T-helper 1 cell treated with Interleukin-12 subunit alpha and Interleukin-12 subunit beta and Interleukin-4 antibody, amounts not matched to agents 30 μg/mL and 1 μg/mL, for 36 hours (primary cell): Measurements from ENCODE around the gene MAP4K1.
A peak's percentile ranks its signal among the peaks of the same experiment; 100 is the strongest.
"Not testable (repeated sequence)": the region's sequence is repeated elsewhere in the genome, so short reads cannot be mapped to it uniquely, and the experiment has no call there.

Source experiments
- H3K27ac Mint-ChIP-seq: one replicate; pipeline ENCODE4 v1.8.0; 2021; ENCODE audit warnings: mild to moderate bottlenecking, mixed read lengths
- H3K27me3 Mint-ChIP-seq: one replicate; pipeline ENCODE4 v1.8.0; 2021; ENCODE audit warnings: low read depth, mixed read lengths
- H3K36me3 Mint-ChIP-seq: one replicate; pipeline ENCODE4 v1.8.0; 2021; ENCODE audit warnings: low read depth, mixed read lengths
- H3K4me1 Mint-ChIP-seq: one replicate; pipeline ENCODE4 v1.8.0; 2021; ENCODE audit warnings: low read depth, mixed read lengths
- H3K4me3 Mint-ChIP-seq: one replicate; pipeline ENCODE4 v1.8.0; 2021; ENCODE audit warnings: mild to moderate bottlenecking, moderate library complexity, mixed read lengths
- H3K9me3 Mint-ChIP-seq: one replicate; pipeline ENCODE4 v1.8.0; 2021; ENCODE audit warnings: mixed read lengths

MAP4K1 gene

GRCh38 chr19:38583219-38583984, 34.4 kb downstream of the MAP4K1 start:
- no peaks in the 10 kb centered on the region for H3K27me3 Mint-ChIP-seq
- H3K4me3 Mint-ChIP-seq: no peak overlapping the region
- H3K36me3 Mint-ChIP-seq: peaks cover 10% of the 10 kb centered on the region
- H3K27ac Mint-ChIP-seq: peak overlapping the region; percentile 16
- peaks cover 13% of the 10 kb centered on the region for H3K4me1 Mint-ChIP-seq
- H3K9me3 Mint-ChIP-seq: no peaks in the 10 kb centered on the region

- H3K36me3 Mint-ChIP-seq: no peaks in the 10 kb centered on the region
- H3K27me3 Mint-ChIP-seq: no peaks in the 10 kb centered on the region
- H3K9me3 Mint-ChIP-seq: no peaks in the 10 kb centered on the region
- H3K4me3 Mint-ChIP-seq: no peak overlapping the region
- H3K4me1 Mint-ChIP-seq: peaks cover 13% of the 10 kb centered on the region
- no peak overlapping the region for H3K27ac Mint-ChIP-seq
These were observed 37.7 kb downstream of the MAP4K1 start for GRCh38 chr19:38580080-38580479.

- not testable (repeated sequence) for H3K27me3 Mint-ChIP-seq, H3K27ac Mint-ChIP-seq, H3K4me3 Mint-ChIP-seq, H3K36me3 Mint-ChIP-seq, H3K9me3 Mint-ChIP-seq
- H3K4me1 Mint-ChIP-seq: peaks cover 13% of the 10 kb centered on the region
These were observed 38.4 kb downstream of the MAP4K1 start for GRCh38 chr19:38579304-38579703.

GRCh38 chr19:38577826-38578225, 39.9 kb downstream of the MAP4K1 start:
- H3K9me3 Mint-ChIP-seq: no peaks in the 10 kb centered on the region
- H3K27ac Mint-ChIP-seq: no peak overlapping the region
- H3K36me3 Mint-ChIP-seq: no peaks in the 10 kb centered on the region
- H3K27me3 Mint-ChIP-seq: no peaks in the 10 kb centered on the region
- peaks cover 8% of the 10 kb centered on the region for H3K4me1 Mint-ChIP-seq
- H3K4me3 Mint-ChIP-seq: no peak overlapping the region

GRCh38 chr19:38571682-38572081, 46.1 kb downstream of the MAP4K1 start:
- Mint-ChIP-seq H3K4me1 (no peaks in the 10 kb centered on the region), H3K9me3 (no peaks in the 10 kb centered on the region), H3K27ac (no peak overlapping the region), H3K4me3 (no peak overlapping the region), H3K27me3 (peaks cover 13% of the 10 kb centered on the region), H3K36me3 (no peaks in the 10 kb centered on the region)

GRCh38 chr19:38569368-38569983, 48.3 kb downstream of the MAP4K1 start:
- H3K4me3 Mint-ChIP-seq: no peak overlapping the region
- peaks cover 4% of the 10 kb centered on the region for H3K4me1 Mint-ChIP-seq
- peaks cover 27% of the 10 kb centered on the region for H3K27me3 Mint-ChIP-seq
- no peaks in the 10 kb centered on the region for H3K9me3 Mint-ChIP-seq
- H3K36me3 Mint-ChIP-seq: peaks cover 2% of the 10 kb centered on the region
- no peak overlapping the region for H3K27ac Mint-ChIP-seq

- Mint-ChIP-seq H3K4me3 (peak overlapping the region; percentile 66), H3K27me3 (peaks cover 41% of the 10 kb centered on the region), H3K27ac (no peak overlapping the region), H3K4me1 (peaks cover 15% of the 10 kb centered on the region), H3K36me3 (peaks cover 2% of the 10 kb centered on the region), H3K9me3 (no peaks in the 10 kb centered on the region)
These were observed 52.1 kb downstream of the MAP4K1 start for GRCh38 chr19:38565691-38566105.

- H3K9me3 Mint-ChIP-seq: no peaks in the 10 kb centered on the region
- H3K27ac Mint-ChIP-seq: no peak overlapping the region
- peaks cover 41% of the 10 kb centered on the region for H3K27me3 Mint-ChIP-seq
- peaks cover 16% of the 10 kb centered on the region for H3K4me1 Mint-ChIP-seq
- peak overlapping the region; percentile 54 for H3K4me3 Mint-ChIP-seq
- H3K36me3 Mint-ChIP-seq: peaks cover 2% of the 10 kb centered on the region
These were observed 52.6 kb downstream of the MAP4K1 start for GRCh38 chr19:38564981-38565690.

- no peak overlapping the region for H3K4me3 Mint-ChIP-seq
- no peaks in the 10 kb centered on the region for H3K9me3 Mint-ChIP-seq
- peaks cover 41% of the 10 kb centered on the region for H3K27me3 Mint-ChIP-seq
- H3K27ac Mint-ChIP-seq: no peak overlapping the region
- peaks cover 2% of the 10 kb centered on the region for H3K36me3 Mint-ChIP-seq
- peaks cover 27% of the 10 kb centered on the region for H3K4me1 Mint-ChIP-seq
These were observed 54.3 kb downstream of the MAP4K1 start for GRCh38 chr19:38563475-38563874.

- Mint-ChIP-seq H3K4me1 (peaks cover 32% of the 10 kb centered on the region), H3K4me3 (no peak overlapping the region), H3K27me3 (peaks cover 30% of the 10 kb centered on the region), H3K27ac (peak overlapping the region; percentile 49), H3K9me3 (no peaks in the 10 kb centered on the region), H3K36me3 (peaks cover 2% of the 10 kb centered on the region)
These were observed 55.7 kb downstream of the MAP4K1 start for GRCh38 chr19:38562096-38562495.

GRCh38 chr19:38561658-38562057, 56.1 kb downstream of the MAP4K1 start:
- H3K4me1 Mint-ChIP-seq: peaks cover 34% of the 10 kb centered on the region
- H3K27ac Mint-ChIP-seq: peak overlapping the region; percentile 49
- H3K27me3 Mint-ChIP-seq: peaks cover 28% of the 10 kb centered on the region
- no peaks in the 10 kb centered on the region for H3K9me3 Mint-ChIP-seq
- H3K36me3 Mint-ChIP-seq: peaks cover 2% of the 10 kb centered on the region
- H3K4me3 Mint-ChIP-seq: peak overlapping the region; percentile 3

GRCh38 chr19:38561053-38561606, 56.6 kb downstream of the MAP4K1 start:
- Mint-ChIP-seq H3K27me3 (peaks cover 25% of the 10 kb centered on the region), H3K27ac (no peak overlapping the region), H3K4me1 (peaks cover 35% of the 10 kb centered on the region), H3K36me3 (peaks cover 2% of the 10 kb centered on the region), H3K9me3 (no peaks in the 10 kb centered on the region), H3K4me3 (no peak overlapping the region)

GRCh38 chr19:38559428-38560401, 58.0 kb downstream of the MAP4K1 start:
- Mint-ChIP-seq H3K27ac (peak overlapping the region; percentile 83), H3K4me3 (peak overlapping the region; percentile 34), H3K27me3 (peaks cover 16% of the 10 kb centered on the region), H3K9me3 (no peaks in the 10 kb centered on the region), H3K36me3 (no peaks in the 10 kb centered on the region), H3K4me1 (peaks cover 39% of the 10 kb centered on the region)

GRCh38 chr19:38558933-38559332, 58.8 kb downstream of the MAP4K1 start:
- H3K36me3 Mint-ChIP-seq, H3K27ac Mint-ChIP-seq, H3K4me3 Mint-ChIP-seq, H3K9me3 Mint-ChIP-seq: not testable (repeated sequence)
- Mint-ChIP-seq H3K4me1 (peaks cover 42% of the 10 kb centered on the region), H3K27me3 (peaks cover 13% of the 10 kb centered on the region)
